ENCODE results near the gene UBA1. TPM values are rescaled to one million over a fixed set of nuclear protein-coding genes. Genes with fewer than 3 reads are reported as not detected.

UBA1 gene
- polyA plus RNA-seq, 2 of the 4 experiments (the other 2 are of a cell fraction): 160 to 192 TPM

DNA sequence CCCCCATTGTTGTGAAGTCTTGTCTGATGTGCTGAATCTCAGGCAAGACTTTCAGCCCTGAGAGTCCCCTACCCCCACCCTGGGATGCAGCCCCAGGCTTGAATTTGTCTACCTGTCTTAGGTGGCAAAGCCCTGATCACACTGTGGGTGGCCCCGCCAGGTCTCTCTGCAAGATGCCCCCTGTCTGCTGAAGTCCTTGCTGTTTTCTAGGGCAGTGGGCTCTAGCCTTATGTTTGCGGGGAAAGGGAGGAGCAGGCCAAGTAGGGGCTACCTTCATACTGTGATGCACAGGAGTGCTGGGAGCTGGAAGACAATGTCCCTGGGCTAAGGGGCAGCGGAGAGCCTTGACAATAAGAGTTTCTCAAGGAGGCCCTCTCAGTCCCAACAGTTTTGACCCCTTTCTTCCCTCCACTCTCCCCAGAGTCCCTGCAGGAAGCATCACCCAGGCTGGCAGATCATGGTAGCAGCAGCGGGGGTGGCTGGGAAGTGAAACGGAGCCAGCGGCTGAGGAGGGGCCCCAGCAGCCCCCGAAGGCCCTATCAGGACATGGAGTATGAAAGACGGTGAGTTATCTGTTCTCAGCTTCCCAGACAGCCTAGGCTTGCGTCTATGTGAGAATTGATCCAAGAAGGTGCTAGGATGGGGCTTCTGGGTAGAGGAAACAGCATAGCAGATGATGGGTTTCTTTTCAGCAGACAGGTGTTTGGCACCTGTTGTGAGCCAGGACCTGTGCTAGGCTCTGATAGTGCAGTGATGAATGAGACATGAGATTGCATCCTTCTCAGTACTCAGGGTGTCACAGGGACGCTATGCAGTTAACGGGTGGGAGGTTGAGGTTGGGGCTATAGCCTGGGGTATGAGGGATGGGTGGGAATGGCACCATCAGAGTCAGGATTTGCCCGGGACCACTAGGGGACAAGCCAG lies 46.4 kb upstream of the UBA1 start:
- peak; percentile 59 for FAIRE-seq
- peak overlapping the region in 1 of 2 experiments; percentile 97; a peak in 3 of 6 replicates for H3K27ac ChIP-seq

DNA sequence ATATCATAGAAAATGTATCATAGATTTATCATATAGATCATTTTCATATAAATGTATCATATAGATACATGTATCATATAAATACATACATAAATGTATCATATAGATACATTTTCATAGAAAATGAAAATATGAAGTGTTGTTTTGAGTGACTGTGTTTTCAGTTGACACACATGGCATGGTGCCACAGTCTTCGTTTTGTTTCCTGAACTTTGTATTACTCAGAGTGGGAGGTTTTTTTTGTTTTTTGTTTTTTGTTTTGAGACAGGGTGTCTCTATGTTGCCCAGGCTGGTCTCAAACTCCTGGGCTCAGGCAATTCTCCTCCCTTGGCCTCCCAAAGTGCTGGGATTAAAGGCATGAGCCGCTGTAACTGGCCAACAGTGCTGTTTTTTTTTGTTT lies 44.7 kb upstream of the UBA1 start:
- ChIA-PET POLR2A (no interaction called here), CTCF (no interaction called here)
- DNase-seq (ENCODE audit: low read depth in 1 of 2, low spot score in 1 of 2): no peak
- Histone ChIP-seq H3K27ac (no peak overlapping the region), H3K9me3 (no peaks in the 10 kb centered on the region), H3K4me1 (peaks cover 10% of the 10 kb centered on the region; the same call in 2 of the 3 replicates), H3K4me3 (no peak overlapping the region), H3K4me2 (no peak overlapping the region)
- 60% methylated on average over 2 of the region's 2 CpGs for WGBS (ENCODE audit: missing lambda C conversion rate)
- no peak for ATAC-seq
- TF ChIP-seq, protein P1, sequence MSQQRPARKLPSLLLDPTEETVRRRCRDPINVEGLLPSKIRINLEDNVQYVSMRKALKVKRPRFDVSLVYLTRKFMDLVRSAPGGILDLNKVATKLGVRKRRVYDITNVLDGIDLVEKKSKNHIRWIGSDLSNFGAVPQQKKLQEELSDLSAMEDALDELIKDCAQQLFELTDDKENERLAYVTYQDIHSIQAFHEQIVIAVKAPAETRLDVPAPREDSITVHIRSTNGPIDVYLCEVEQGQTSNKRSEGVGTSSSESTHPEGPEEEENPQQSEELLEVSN (IDR thresholded peaks at IDR 0.05; ENCODE audit: borderline replicate concordance, low read depth): no peak
- TF ChIP-seq NR3C1 (IDR thresholded peaks at IDR 0.05): no peak
- TF ChIP-seq JUNB (IDR thresholded peaks at IDR 0.05): no peak
- TF ChIP-seq MYC (IDR thresholded peaks at IDR 0.05; ENCODE audit: borderline replicate concordance, low read length): no peak
- TF ChIP-seq, protein P2, sequence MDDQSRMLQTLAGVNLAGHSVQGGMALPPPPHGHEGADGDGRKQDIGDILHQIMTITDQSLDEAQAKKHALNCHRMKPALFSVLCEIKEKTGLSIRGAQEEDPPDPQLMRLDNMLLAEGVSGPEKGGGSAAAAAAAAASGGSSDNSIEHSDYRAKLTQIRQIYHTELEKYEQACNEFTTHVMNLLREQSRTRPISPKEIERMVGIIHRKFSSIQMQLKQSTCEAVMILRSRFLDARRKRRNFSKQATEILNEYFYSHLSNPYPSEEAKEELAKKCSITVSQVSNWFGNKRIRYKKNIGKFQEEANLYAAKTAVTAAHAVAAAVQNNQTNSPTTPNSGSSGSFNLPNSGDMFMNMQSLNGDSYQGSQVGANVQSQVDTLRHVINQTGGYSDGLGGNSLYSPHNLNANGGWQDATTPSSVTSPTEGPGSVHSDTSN (IDR thresholded peaks at IDR 0.05): no peak
- no peak for TF ChIP-seq HOXB13 (CRISPR knock-in tag; IDR thresholded peaks at IDR 0.05; ENCODE audit: low read depth)
- TF ChIP-seq, protein P3, sequence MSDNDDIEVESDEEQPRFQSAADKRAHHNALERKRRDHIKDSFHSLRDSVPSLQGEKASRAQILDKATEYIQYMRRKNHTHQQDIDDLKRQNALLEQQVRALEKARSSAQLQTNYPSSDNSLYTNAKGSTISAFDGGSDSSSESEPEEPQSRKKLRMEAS (IDR thresholded peaks at IDR 0.05): no peak
- no peak for TF ChIP-seq FOSB (CRISPR knock-in tag; IDR thresholded peaks at IDR 0.05)
- TF ChIP-seq ZFP36 (IDR thresholded peaks at IDR 0.05; ENCODE audit: borderline replicate concordance, partially characterized antibody): no peak
- TF ChIP-seq TFCP2L1 (CRISPR knock-in tag; IDR thresholded peaks at IDR 0.05): no peak
- no peak for TF ChIP-seq RARB (CRISPR knock-in tag; IDR thresholded peaks at IDR 0.05)
- no peak for TF ChIP-seq RCOR1 (IDR thresholded peaks at IDR 0.05; ENCODE audit: low read depth, low read length)
- no peak for TF ChIP-seq EHF (CRISPR knock-in tag; IDR thresholded peaks at IDR 0.05)
- TF ChIP-seq BHLHE40 (IDR thresholded peaks at IDR 0.05; ENCODE audit: low read depth, low read length): no peak
- no peak for TF ChIP-seq EP300 (IDR thresholded peaks at IDR 0.05)
- no peak for FAIRE-seq

More for the DNA sequence above, 46.4 kb upstream of the UBA1 start:
- DNase-seq (ENCODE audit: low read depth in 1 of 2, low spot score in 1 of 2): no peak
- Histone ChIP-seq H3K9me3 (no peaks in the 10 kb centered on the region), H3K4me3 (peak overlapping the region; percentile 79; the same call in 1 of the 3 replicates), H3K4me2 (peak overlapping the region; percentile 94), H3K4me1 (peaks cover 17% of the 10 kb centered on the region)
- WGBS (ENCODE audit: missing lambda C conversion rate): 92% methylated on average over 11 of the region's 12 CpGs
- CTCF ChIA-PET: interaction anchor here (0.6 kb wide), 1 partner anchor 592 kb away, joined by 3 read pairs; no protein-coding TSS in a partner anchor
- no peak for ATAC-seq
- POLR2A ChIA-PET: no interaction called here
- TF ChIP-seq, protein P3 (IDR thresholded peaks at IDR 0.05): no peak
- no peak for TF ChIP-seq CHD4 (IDR thresholded peaks at IDR 0.05; ENCODE audit: borderline replicate concordance)
- no peak for TF ChIP-seq EHF (CRISPR knock-in tag; IDR thresholded peaks at IDR 0.05)

DNA sequence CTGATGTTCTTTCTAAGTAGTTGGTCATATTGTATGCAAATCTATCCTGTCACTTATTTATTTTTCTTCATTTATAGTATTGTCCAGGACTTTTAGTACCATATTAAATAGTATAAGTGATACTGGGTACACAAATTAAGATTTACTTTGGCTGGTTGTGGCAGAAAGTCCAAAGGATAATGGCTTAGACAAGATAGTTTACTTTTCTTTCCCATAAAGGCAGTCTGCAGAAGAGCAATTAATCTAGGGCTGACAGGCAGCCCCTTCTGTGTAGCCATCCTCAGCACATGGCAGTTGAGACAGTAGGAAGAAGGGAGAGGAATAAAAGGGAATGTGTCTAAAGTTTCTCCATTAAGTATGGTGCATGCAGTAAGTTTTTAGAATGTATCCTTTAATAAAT lies 42.2 kb upstream of the UBA1 start:
- Histone ChIP-seq H3K4me2 (no peak overlapping the region), H3K27ac (no peak overlapping the region), H3K4me3 (no peak overlapping the region), H3K9me3 (no peaks in the 10 kb centered on the region), H3K4me1 (peaks cover 7% of the 10 kb centered on the region; the same call in 2 of the 3 replicates)
- DNase-seq (ENCODE audit: low read depth in 1 of 2, low spot score in 1 of 2) (no peak), ATAC-seq (no peak), FAIRE-seq (no peak)
- ChIA-PET CTCF (no interaction called here), POLR2A (no interaction called here)
- TF ChIP-seq ESRRA (IDR thresholded peaks at IDR 0.05; ENCODE audit: borderline replicate concordance, low read length) (no peak), FOSL2 (IDR thresholded peaks at IDR 0.05) (no peak), FOSL2 (CRISPR knock-in tag; IDR thresholded peaks at IDR 0.05) (no peak), RCOR1 (IDR thresholded peaks at IDR 0.05; ENCODE audit: low read depth, low read length) (no peak), RNF2 (IDR thresholded peaks at IDR 0.05; ENCODE audit: borderline replicate concordance, low read depth) (no peak), ZC3H11A (IDR thresholded peaks at IDR 0.05) (no peak), TFCP2L1 (CRISPR knock-in tag; IDR thresholded peaks at IDR 0.05) (no peak), NR3C1 (IDR thresholded peaks at IDR 0.05) (no peak), SMC3 (IDR thresholded peaks at IDR 0.05) (no peak), BHLHE40 (IDR thresholded peaks at IDR 0.05; ENCODE audit: low read depth, low read length) (no peak), GATA3 (IDR thresholded peaks at IDR 0.05; ENCODE audit: borderline replicate concordance) (no peak), CBX2 (IDR thresholded peaks at IDR 0.05; ENCODE audit: borderline replicate concordance, low read depth) (no peak), EP300 (IDR thresholded peaks at IDR 0.05) (no peak), HOXB13 (CRISPR knock-in tag; IDR thresholded peaks at IDR 0.05; ENCODE audit: low read depth) (no peak), HEYL (CRISPR knock-in tag; IDR thresholded peaks at IDR 0.05) (no peak)
- TF ChIP-seq, protein P4, sequence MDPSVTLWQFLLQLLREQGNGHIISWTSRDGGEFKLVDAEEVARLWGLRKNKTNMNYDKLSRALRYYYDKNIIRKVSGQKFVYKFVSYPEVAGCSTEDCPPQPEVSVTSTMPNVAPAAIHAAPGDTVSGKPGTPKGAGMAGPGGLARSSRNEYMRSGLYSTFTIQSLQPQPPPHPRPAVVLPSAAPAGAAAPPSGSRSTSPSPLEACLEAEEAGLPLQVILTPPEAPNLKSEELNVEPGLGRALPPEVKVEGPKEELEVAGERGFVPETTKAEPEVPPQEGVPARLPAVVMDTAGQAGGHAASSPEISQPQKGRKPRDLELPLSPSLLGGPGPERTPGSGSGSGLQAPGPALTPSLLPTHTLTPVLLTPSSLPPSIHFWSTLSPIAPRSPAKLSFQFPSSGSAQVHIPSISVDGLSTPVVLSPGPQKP (IDR thresholded peaks at IDR 0.05; ENCODE audit: low read depth, low read length): no peak
- TF ChIP-seq, protein P5, sequence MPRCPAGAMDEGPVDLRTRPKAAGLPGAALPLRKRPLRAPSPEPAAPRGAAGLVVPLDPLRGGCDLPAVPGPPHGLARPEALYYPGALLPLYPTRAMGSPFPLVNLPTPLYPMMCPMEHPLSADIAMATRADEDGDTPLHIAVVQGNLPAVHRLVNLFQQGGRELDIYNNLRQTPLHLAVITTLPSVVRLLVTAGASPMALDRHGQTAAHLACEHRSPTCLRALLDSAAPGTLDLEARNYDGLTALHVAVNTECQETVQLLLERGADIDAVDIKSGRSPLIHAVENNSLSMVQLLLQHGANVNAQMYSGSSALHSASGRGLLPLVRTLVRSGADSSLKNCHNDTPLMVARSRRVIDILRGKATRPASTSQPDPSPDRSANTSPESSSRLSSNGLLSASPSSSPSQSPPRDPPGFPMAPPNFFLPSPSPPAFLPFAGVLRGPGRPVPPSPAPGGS (IDR thresholded peaks at IDR 0.05): no peak
- TF ChIP-seq, protein P2 (IDR thresholded peaks at IDR 0.05): no peak

Measured in A549 (cell line).